Left kidney (tissue), 8 donors: ENCODE data around the gene CHCHD1. TPM values are rescaled to one million over a fixed set of nuclear protein-coding genes. Genes with fewer than 3 reads are reported as not detected.
A peak's percentile ranks its signal among the peaks of the same experiment; 100 is the strongest.
"Not testable (repeated sequence)": the region's sequence is repeated elsewhere in the genome, so short reads cannot be mapped to it uniquely, and the experiment has no call there.

Experiments
- DNase-seq: peaks from one replicate; pipeline ENCODE4 v3.0.0-alpha.2; 2013
- long read RNA-seq, 8 donors: transcript quantifications; one replicate each; lab custom pipeline, GENCODE V29; 2026
- polyA plus RNA-seq: library from polyadenylated mRNA; unstranded; fragments of 120-200 nt; gene quantifications from one replicate; pipeline ENCODE4 v1.2.1, GENCODE V29; 2013; ENCODE audit not compliant: insufficient read length

CHCHD1 gene
- 44.8 TPM for polyA plus RNA-seq
- long read RNA-seq, donor 1, transcript CHCHD1-201 (3 exons, 835 nt), result major isoform, 68 of 134 reads
- long read RNA-seq, donor 1, partial matches to known transcripts, result 62 of 134 reads
- long read RNA-seq, donor 1, other reads (novel, unspliced or antisense), result 0 of 134 reads
- long read RNA-seq, donor 2, transcript CHCHD1-201 (3 exons, 835 nt), result major isoform, 44 of 104 reads
- long read RNA-seq, donor 2, partial matches to known transcripts, result 56 of 104 reads
- long read RNA-seq, donor 2, other reads (novel, unspliced or antisense), result 0 of 104 reads
- long read RNA-seq, donor 3, transcript CHCHD1-201 (3 exons, 835 nt), result major isoform, 42 of 87 reads
- long read RNA-seq, donor 3, partial matches to known transcripts, result 44 of 87 reads
- long read RNA-seq, donor 3, other reads (novel, unspliced or antisense), result 0 of 87 reads
- long read RNA-seq, donor 4, transcript CHCHD1-201 (3 exons, 835 nt), result major isoform, 15 of 28 reads
- long read RNA-seq, donor 4, partial matches to known transcripts, result 12 of 28 reads
- long read RNA-seq, donor 4, other reads (novel, unspliced or antisense), result 0 of 28 reads
- long read RNA-seq, donor 5, transcript CHCHD1-201 (3 exons, 835 nt), result major isoform, 96 of 197 reads
- long read RNA-seq, donor 5, partial matches to known transcripts, result 98 of 197 reads
- long read RNA-seq, donor 5, other reads (novel, unspliced or antisense), result 0 of 197 reads
- long read RNA-seq, donor 6, transcript CHCHD1-201 (3 exons, 835 nt), result major isoform, 58 of 107 reads
- long read RNA-seq, donor 6, partial matches to known transcripts, result 49 of 107 reads
- long read RNA-seq, donor 6, other reads (novel, unspliced or antisense), result 0 of 107 reads
- long read RNA-seq, donor 7, transcript CHCHD1-201 (3 exons, 835 nt), result major isoform, 97 of 196 reads
- long read RNA-seq, donor 7, transcript CHCHD1-202 (2 exons, 1,202 nt), result minor isoform, 8 of 196 reads
- long read RNA-seq, donor 7, partial matches to known transcripts, result 91 of 196 reads
- long read RNA-seq, donor 7, other reads (novel, unspliced or antisense), result 0 of 196 reads
- long read RNA-seq, donor 8, transcript CHCHD1-201 (3 exons, 835 nt), result major isoform, 37 of 56 reads
- long read RNA-seq, donor 8, partial matches to known transcripts, result 18 of 56 reads
- long read RNA-seq, donor 8, other reads (novel, unspliced or antisense), result 0 of 56 reads

DNA sequence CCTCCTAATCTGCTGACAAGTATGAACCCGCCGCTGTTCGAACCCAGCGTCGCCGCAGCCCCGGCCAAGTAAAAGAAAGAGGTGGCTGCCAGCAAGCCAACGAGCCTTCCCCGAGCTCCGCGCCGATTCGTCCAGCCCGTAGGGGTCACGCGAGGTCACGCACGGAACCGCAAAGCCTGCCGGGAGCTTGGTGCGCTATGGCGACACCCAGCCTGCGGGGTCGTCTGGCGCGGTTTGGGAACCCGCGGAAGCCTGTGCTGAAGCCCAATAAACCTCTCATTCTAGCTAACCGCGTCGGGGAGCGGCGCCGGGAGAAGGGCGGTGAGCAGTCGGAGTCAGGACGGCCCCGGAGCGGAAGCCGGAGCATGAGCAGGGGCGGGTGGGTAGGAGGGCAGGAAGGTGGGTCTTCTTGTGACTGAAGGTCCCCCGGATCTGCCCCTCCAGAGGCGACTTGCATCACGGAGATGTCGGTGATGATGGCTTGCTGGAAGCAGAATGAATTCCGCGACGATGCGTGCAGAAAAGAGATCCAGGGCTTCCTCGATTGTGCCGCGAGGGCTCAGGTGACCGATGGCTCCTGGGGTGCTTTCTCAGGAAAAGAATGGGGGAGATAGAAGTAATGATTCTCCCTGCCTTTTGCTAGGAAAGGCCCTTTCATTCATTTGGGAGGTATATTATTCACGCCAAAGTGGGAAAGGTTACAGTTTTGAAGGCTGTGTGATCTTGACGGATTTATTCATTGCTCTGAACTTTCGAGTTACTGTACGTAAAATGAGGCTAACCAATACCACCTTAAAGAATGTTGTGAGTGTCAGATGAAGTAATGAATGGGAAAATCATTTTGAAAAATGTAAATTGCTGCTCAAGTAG is at the start of gene CHCHD1:
Gene CHCHD1 (plus strand): TSS at position 170 of the 870 bp plus-strand sequence. CDS start 28 bp downstream, at position 198.
- DNase-seq, result peak; percentile 91

DNA sequence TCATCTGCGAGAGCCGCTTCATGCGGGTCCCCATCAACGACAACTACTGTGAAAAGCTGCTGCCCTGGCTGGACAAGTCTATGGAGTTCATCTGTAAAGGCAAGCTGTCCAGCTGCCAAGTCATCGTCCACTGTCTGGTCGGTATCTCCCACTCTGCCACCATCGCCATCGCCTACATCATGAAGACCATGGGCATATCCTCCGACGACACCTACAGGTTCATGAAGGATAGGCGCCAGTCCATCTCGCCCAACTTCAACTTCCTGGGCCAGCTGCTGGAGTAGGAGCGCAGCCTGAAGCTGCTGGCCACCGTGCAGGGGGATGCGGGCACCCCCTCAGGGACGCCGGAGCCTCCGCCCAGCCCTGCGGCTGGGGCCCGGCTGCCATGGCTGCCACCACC is 49.4 kb upstream of the CHCHD1 start:
- DNase-seq, result no peak

DNA sequence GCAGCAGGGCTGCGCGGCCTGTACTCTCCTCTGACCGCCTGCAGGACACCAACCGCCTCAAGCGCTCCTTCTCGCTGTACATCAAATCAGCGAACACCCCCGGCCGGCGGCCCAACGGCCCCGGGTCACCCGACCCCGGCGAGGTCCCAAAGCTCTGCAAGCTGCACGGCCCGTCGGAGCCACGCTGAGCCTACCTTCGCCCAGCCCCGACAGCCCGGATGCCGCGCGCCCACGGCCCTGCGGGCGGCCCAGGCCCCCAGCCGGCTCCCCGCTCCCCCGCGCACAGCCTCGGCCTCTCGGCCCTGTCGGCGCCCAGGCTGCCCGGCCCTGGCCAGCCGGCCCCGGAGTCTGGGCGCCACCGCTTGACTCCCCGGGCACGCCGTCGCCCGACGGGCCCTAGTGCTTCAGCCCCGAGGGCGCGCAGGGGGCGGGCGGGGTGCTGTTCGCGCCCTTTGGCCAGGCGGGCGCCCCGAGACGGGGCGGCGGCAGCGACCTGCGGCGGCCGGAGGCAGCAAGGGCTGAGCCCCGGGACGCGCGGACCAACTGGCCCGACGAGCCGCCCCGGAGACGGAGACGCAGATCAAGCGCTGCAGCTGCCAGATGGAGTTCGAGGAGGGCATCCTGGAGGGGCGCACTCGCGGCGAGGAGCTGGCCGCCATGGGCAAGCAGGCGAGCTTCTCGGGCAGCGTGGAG is 48.8 kb upstream of the CHCHD1 start:
- DNase-seq, result no peak

DNA sequence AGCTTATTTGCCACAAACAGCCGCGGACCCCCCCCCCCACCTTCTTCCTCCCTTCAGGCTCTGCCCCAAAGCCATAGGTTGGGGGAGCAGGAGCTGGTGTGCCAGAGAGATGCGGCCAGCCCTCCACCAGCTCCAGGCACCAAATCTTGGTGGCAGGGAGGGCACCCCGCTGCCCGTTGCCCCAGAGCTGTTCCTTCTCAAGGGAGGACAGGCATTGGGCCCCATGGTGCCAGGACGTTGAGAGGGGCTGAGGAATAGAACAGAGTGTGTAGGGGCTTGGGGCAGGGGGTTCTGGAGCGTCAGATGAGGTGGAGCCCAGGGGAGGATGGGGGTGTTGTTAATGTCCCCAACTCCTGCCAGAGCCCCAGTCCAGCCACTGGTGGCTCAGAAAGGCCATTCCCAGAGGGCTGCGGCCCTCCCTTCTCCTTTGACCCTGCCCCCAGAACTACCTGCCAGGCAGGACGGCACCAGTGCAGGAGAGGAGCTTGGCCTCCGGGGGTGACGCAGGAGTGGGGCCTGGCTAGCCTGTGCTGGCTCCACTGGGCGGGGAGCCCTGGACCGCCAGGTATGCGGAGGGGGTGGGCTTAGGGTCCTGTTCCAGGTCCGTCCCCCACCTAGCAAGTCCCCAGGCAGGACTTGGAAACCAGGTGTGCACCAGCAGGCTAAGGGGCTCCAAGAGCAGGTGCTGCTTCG is 47.7 kb upstream of the CHCHD1 start:
- DNase-seq, result no peak

DNA sequence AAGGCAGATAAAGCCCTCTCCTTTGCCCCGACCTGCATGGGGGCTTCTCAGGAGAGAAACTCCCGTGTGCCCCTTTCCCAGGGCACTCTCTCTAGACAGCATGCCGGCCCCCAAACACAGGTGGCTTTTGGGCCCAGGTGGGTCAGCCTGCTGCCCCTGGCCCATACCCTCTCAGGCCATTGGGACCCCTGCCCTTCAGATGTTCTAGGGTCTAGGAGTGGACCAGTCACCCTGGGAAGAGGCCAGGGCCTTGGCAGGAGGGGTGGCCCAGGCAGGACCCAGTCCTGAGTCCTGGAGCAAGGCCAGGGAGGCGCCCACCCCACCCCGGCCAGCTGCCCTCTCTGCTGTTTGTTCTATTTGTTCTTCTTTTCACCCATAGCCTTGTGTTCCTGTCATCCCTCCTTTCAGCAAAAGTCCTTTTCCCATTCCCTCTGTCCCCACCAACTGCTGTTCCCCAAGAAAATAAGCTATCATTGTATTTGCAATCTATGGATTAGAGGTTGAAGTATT is 47.0 kb upstream of the CHCHD1 start:
- DNase-seq, result no peak

DNA sequence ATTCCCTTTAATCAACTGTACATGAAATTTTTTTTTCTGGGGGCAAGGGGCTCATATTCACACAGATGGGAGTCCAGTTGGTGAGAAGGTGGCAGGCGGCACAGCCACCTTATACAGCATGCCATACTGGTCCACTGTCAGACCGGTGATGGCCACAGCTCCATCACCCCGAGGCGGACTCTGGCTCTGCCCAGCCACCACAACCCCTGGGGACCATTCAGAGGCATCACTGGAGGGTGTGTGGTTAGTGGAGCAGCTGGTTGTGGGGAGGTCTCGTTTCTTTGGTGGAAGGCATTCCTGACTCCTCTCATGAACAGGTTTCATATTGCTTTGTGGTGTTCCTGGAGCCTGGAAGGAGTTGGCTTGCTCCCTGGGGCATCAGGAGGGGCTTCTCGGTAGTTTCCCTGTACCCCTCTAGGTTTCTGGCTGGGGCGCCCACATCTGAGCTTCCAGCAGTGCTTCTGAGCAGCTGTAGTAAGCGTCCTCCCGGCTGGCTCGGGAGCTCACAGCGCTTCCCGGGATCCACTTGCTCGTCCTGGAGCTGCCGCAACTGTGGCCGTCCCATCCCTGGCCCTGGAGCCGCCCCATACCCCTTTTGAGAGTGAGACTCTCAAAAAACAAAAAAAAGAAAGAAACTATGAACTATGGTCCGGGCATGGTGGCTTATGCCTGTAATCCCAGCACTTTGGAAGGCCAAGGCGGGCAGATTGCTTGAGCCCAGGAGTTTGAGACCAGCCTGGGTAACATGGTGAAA is 41.2 kb upstream of the CHCHD1 start:
- not testable (repeated sequence) for DNase-seq

DNA sequence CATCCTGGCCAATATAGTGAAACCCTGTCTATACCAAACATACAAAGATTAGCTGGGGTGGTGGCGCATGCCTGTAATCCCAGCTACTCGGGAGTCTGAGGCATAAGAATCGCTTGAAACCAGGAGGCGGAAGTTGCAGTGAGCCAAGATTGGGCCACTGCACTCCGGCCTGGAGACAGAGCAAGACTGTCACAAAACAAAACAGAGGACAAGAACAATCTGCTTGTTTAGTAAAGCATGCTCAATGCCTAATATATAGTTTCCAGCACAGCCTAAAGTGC is 39.5 kb upstream of the CHCHD1 start:
- no peak for DNase-seq

DNA sequence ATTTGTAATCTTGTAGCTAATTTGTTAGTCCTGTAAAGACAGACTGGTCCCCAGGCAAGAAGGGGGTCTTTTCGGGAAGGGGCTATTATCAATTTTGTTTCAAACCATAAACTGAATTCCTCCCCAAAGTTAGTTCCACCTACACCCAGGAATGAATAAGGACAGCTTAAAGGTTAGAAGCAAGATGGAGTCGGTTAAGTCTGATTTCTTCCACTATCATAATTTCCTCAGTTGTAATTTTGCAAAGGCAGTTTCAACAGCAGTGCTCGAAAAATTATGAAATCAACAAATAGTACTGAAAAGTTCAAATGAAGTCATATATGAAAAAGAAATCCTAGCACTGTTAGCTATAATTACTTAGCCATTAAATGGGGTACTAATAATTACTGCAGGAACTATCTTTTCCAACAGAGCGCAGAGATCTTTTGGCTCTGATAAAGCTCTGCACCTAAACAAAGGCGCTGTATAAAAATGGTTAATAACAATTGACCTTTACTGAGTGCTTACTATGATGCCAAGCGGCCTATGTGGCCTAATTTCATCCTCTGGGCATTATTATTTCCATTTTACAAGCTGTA is 38.4 kb upstream of the CHCHD1 start:
- no peak for DNase-seq

DNA sequence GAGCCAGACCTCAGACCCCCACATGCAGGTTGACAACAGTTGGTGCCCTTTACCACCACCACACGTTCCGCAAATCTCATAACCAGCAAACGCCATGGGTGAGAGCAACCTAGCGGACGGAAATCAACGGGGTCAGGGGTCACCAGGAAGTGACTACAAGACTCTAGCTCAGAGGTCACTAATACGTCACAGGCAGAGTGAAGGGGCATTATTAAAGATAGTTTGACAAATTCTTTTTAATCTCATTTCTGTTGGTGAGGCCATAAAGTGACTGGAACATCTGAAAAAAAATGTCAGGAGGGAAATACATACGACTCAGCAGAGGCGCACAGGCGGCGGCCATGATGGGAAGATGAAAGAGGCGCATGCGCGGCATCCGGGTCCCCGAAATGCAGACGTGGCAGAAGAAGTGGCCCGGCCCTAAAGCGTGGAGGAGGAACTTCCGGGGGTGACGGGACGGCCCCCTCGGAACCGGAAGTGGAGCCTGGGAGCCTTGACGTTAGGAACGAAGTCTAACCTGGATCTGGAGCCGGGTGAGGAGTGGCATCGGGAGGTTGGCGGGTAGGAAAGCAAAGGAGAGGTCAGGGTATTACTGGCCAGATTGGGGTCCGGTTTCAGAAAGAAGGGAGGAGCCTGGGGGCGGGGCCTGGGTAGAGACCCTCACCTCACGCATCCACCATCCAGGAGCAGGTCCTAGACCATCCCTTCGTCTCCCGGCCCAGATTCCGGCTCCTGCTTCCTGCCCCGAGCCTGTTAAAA is 37.8 kb upstream of the CHCHD1 start, which contains the start of gene SEC24C:
Gene SEC24C (plus strand): TSS at position 468 of the 759 bp plus-strand sequence. CDS start 2,461 bp downstream, outside the sequence.
- peak; percentile 97 for DNase-seq

DNA sequence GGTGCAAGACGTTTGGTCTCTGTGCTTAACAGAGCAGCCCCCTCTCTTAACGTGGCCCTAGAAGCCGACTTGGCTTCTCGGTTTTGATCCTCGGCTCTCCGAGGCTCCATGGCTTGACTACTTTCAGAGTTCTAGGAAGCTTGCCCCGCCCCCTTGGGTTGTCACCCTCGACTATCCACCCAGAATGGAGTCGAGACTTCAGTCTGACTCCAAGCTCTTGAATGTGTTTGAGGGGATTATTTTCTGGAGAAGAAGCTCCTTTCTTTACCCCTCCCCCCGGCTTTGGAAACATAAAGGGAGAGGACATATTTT is 37.2 kb upstream of the CHCHD1 start:
- no peak for DNase-seq

DNA sequence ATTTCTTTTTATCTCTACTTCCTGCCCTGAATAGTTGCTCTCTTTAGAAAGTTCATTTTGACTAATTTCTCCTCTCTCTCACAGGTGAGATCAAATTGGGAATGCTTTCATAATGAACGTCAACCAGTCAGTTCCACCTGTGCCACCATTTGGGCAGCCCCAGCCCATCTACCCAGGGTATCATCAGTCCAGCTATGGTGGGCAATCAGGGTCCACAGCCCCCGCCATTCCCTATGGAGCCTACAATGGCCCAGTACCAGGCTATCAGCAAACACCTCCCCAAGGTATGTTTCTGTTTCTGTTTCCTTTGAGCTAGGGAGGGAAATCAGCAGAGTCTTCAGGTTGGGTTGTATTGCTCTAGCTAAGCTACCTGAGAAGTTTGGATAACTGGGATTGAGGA is 35.1 kb upstream of the CHCHD1 start:
- no peak for DNase-seq

DNA sequence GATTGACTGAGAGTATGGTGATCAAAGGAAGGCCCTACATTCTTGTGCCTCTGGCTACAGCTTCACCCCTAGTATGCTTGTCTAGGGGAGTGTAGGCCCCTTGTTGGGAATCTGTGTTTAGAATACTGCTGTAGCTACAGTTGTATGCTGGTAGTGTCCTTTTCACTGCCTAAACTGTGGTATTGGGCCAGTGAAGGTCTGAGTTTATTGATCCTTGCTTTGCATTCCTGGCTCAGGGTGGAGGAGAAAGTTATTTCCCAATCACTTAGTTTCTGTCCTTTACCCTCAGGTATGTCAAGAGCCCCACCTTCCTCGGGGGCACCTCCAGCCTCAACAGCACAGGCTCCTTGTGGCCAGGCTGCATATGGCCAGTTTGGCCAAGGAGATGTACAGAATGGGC is 31.0 kb upstream of the CHCHD1 start:
- DNase-seq, result no peak

DNA sequence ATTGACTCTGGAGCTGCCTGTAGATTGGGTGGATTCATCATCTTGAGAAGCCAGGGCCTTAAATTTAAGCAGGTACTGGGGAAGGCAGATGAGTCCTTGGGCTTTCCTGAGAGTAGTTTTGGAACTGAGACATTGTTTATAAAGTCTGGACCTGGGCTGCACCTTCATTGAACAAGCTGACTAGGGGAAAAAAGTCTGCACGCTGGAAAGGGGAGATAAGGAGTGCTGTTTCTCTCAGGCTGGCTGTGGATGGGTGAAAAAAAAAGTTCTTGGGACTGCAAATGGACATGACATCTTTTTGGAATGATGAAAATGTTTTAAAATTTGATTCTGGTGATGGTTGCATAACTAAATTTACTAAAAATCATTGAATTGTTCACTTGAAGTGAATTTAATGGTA is 25.7 kb upstream of the CHCHD1 start:
- DNase-seq, result no peak

DNA sequence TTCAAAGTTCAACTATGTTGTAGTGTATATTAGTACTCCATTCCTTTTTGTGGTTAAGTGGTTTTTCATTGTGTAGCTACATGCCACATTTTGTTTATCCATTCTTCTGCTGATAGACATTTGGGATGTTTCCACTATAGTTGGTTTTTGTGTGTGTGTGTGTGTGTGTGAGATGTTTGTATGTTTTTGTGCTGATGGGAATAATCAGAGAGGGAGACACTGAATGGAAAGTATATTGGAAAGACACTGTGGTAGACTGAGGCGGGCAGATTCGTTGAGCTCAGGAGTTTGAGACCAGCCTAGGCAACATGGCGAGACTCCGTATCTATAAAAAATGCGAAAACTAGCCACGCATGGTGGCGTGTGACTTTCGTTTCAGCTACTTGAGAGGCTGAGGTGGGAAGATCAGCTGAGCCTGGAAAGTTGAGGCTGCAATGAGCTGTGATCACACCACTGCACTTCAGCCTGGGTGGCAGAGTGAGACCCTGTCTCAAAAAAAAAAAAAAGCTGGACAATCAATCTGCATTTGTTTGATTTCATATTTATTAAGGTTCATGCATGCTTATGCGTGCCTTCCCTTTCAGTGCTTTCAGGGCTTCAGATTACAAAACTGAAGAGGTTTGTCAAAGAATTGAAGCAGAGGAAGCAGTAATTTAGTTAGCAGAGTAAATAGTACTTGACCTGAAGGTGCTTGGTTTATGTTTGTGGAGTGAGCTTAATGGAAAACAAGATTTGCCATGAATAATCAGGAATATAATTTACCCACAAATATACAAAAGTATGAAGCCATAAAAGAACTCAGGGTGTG is 22.9 kb upstream of the CHCHD1 start:
- no peak for DNase-seq

DNA sequence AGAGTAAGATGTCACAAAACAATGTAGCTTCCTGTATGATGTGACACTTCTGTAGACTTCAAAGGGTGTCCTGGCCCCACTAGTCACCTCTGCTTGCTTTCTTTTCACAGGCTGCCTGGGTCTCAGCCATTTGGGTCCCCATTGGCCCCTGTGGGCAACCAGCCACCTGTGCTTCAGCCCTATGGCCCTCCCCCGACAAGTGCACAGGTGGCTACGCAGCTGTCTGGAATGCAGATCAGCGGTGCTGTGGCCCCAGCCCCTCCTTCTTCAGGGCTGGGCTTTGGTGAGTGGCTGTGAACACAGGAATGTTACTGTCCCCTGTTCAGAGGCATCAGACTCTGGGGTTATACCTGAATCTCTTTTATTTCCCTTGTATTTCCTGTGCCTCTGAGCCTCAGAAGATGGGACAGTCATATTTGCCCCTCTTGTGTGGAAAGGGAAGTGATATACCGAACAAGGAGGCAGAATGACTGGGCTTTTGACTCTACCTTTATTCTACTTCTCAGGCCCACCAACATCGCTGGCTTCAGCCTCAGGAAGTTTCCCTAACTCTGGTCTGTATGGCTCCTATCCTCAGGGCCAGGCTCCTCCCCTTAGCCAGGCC is 22.2 kb upstream of the CHCHD1 start:
- DNase-seq, result no peak

DNA sequence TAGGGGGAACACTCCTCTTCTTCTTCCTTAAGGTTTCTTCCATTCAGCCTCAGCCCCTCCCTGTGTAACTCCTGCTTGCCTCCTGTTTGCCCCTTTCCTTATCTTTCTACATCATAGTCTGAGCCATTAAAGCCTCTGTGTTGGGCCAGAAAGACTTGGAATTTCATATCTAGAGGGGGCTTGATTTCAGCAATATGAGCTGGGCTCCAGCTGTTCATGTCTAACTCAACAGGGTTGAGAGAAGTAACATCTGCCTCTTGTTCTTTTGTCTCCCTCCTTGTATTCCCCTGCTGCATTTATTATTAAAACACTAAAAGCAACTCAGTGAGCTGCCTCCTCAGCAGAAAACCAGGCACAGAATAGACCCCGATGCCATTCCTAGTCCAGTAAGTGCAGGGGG is 20.1 kb upstream of the CHCHD1 start:
- DNase-seq, result no peak

DNA sequence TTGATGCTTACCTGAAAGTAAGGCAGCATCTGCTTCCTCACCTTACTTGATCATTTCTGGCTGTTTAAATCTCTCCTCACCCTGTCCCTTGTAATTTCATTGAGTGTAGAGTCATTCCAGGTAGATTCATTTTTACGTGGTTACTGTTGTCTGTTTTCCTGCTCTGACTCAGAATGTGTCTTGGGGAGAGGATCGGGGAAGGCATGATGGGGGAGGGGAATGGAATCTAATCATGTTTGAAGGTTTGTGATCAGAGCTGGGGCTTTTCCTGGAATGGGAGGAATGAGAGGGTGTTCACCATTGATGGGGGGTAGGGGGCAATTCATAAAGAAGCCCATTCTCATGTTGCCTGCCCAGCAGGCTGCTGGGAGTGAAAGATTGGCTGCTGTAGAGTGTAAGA is 18.9 kb upstream of the CHCHD1 start:
- no peak for DNase-seq
